Measurements from ENCODE around the gene RBM6.
"Not testable (repeated sequence)": the region's sequence is repeated elsewhere in the genome, so short reads cannot be mapped to it uniquely, and the experiment has no call there.

The RBM6 gene

DNA sequence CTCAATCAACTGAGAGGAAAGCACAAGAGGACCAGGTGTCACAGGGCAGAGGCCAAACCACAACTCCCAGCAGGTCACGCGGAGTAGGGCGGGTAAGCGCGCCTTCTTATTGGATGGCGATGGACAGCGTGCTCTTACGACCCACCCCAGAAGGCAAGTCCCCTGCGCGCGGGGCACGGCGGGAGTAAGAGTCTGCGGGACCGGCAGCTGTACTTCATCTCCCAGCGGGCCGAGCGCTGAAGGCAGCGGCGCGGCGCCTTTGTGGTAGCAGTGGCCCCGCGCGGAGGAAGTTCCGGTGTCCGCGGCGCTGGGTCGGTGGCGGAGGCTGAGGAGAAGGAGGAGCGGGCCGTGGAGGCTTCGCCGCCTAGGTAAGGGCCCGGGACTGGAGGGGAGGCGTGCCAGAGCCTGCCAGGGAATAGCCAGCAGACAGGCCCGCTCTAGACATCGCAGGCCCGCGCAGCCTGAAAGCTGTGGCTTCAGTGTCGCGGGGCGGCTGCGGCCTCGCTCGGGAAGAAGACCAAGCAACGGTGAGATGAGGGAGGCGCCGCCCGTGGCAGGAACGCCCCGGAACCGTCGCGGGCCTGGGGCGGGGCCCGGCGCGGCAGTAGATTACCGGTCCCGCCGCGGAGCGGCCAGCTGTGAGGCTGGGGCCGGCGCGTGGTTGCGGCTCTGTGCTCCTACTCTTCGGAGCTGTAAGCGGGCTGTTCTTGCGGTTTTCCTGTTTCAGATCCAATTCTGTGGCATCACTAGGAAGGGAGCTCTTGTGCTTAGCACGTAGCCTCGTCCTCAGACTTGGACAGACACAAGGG is at the start of gene RBM6:
RBM6 (plus strand) TSS at position 293 of the 809 bp plus-strand sequence. CDS start 22,492 bp downstream, outside the sequence.
- peak; percentile 95 for DNase-seq

- no peak for DNase-seq
Observed at GRCh38 chr3:49895791-49896190, 44.2 kb upstream of the RBM6 start.

DNA sequence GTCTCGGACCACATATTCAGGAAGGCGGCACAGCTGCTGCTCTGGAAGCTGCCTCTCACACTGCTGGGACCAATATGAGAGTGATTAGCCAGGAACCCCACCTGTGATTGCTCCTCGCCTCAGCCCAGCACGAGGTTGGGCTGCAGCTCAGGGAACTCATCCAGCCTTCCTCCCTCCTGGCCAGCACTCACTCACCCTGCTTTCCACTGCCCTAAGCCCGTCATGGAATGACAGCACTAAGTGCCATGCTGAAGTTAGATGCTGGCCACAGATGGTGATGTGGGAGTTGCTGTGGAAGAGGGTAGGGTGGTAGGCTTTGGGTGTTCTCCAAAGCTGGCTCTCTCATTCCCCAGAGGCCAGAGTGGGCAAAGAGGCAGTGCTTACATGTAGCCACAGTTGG is 43.6 kb upstream of the RBM6 start:
- DNase-seq = no peak

DNA sequence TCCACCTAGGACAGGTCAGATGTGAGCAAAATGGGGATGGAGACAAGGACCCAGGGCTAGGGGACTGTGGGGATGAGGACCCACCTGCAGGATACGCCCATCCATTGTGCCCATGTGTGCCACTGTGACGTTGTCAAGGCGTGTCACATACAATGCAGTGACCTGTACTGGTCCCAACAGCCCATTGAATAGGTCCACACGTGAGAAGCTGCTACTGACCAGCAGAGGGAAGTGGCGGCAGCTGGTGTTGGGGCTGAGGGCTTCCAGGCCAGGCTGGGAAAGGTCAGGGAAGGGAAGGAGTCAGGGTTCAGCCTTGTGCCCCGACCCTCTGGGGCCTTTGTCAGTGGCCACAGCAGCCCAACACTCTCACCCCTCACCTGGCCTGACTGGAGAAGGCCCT is 41.0 kb upstream of the RBM6 start:
- no peak for DNase-seq

DNA sequence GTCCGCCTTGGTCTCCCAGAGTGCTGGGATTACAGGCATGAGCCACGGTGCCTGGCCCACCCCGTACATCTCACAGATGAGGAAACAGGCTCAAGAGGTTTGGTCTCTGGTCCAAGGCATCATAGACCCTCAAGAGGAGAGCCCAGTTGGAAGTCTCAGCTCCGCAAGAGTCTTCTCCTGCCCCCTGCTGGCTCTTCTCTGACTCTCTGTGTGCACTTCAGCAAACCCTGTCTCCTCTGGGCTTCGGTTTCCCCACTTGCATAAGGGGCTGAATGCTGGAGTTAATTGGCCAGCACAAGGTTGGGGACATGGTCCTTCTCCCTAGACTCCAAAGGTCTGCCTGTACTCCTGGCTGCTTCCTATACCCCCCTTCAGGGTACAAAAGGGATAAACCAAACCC is 40.1 kb upstream of the RBM6 start:
- DNase-seq = no peak

DNA sequence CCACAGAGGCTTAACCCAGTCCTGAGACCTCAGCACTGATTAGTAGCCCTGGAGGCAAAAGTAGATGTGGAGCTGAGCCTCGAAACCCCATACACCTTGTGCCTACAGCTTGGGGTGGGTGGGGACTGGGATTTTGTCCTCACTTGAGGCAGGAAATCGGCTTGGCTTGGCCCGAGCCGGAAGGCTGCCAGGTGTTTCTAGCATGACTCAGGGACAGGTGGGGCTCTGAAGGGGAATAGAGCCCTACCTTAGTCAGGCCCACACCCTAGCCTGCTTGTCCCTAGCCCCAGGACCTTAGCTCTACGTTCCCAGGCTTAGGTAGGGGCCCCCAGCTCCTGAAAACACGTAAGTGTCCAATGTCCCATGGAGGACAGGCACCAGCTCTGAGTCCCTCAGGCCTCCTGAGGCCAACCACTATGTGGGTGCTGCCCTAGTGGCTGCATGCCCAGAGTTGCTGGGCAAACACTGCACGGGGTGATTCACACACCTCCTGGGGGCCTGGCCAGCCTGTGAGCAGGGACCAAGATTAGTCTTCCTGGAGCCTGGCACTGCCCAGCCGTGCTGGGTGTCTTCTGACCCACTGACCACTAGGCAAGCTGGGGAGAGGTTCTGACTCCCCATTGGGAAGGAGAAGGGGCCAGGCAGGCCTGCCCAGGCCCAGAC is 39.3 kb upstream of the RBM6 start:
- no peak for DNase-seq

- DNase-seq = no peak
Observed at GRCh38 chr3:49901366-49902339, 38.3 kb upstream of the RBM6 start.

GRCh38 chr3:49902511-49903345 is 37.2 kb upstream of the RBM6 start:
- no peak for DNase-seq

DNA sequence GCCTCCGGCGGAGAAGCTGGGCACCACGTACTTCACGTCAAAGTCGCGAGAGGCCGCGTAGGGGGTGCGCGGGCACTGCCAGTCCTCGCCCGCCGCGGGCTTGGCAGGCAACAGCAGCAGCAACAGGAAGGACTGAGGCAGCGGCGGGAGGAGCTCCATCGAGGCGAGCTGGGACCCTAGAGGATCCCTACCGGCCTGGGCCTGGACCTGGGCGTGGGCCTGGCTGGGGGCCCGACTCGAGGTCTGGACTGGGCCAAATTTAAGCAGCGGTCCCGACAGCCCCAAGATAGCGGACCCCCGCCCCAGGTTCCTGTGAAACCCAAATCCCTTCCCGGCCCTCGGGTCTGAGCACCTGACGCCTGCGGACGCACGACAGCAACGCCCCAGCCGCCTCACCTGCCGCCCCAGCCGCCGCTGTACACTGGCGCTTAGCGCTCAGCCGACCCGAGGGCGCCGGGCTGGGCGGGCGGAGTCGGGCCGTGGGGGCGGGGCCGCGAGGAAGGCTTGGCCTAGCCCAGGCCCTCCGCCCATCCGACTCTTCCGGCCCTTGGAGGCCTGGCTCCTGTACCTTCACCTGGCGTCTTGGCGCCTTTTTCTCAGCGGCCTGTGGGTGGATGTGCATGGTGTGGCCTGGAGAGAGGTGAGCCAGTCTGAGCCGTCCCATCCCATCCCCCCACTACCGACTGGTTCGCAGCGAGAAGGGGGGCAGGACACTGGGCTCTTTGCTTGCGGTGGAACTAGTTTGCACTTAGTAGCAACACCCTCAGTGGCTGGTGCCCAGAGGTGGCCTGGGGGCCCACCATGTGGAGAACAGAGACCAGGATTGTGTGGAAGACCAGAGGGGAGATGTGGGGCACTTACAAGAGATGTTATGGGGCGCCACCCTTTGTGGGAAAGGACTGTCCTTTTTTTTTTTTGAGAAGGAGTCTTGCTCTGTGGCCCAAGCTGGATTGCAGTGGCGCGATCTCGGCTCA is 36.2 kb upstream of the RBM6 start, which contains the start of gene MST1R:
MST1R (minus strand) TSS at position 423 of the 974 bp plus-strand sequence; CDS start at position 159, 264 bp downstream.
- peak; percentile 82 for DNase-seq

- DNase-seq = not testable (repeated sequence)
Observed at GRCh38 chr3:49904448-49904847, 35.5 kb upstream of the RBM6 start.

GRCh38 chr3:49906073-49906743 is 33.7 kb upstream of the RBM6 start:
- peak; percentile 37 for DNase-seq

GRCh38 chr3:49908373-49909199 is 31.4 kb upstream of the RBM6 start:
- no peak for DNase-seq

- no peak for DNase-seq
Observed at GRCh38 chr3:49910409-49911123, 29.4 kb upstream of the RBM6 start.

- DNase-seq = no peak
Observed at GRCh38 chr3:49911124-49911420, 28.9 kb upstream of the RBM6 start.

- no peak for DNase-seq
Observed at GRCh38 chr3:49911611-49912010, 28.3 kb upstream of the RBM6 start.

DNA sequence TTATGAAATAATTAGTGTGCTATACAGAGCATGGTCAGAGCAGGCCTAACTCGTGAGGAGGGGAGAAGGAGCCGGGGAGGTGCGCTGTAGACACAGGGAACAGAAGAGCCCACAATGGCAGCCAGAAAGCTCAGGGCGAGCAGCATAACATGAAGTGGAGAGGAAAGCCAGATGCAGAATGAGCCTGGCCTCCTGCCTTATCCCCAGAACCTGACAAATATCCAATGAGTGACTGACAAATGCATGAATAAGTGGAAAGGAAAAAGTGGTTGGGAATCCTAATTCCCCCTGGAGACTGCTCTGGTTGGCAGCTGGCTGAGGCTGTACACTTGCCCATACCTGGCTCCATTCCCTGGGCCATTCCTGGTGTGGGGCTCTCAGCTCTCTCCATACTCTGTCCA is 27.1 kb upstream of the RBM6 start:
- DNase-seq = no peak

DNA sequence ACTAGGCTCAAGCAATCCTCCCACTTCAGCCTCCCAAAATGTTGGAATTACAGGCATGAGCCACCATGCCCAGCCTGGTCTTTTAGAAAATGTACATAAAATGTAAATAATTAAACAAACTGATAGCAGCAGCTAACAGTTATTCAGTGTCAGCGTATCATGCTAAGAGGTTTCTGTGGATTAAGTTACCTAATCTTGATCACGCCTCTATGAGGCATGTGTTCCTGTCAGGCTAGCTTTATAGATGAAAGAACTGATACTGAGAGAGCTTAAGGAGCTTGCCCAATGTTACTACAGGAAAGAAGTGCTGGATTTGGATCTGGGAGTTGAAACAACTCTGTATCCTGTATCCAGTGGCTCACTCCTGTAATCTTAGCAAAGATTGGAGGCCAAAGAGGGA is 25.0 kb upstream of the RBM6 start:
- DNase-seq = no peak

DNA sequence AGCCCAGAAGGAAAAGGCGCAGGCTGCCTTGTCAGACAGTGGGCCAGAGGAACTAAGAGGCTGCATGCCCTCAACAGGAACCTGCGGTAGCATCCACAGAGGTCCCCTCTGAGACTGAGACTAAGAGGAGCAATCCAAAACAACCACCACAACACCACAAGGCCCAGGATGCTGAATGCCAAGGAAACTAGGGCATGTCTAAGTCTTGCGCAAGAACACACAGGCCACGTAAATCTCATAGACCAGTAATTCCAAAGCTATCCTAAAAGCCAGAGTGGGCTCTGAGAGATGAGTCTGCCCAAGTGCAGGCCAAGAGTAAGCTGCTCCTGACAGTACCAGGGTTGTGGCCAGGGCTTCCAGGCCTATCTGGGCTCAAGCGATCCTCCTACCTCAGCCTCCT is 23.3 kb upstream of the RBM6 start:
- DNase-seq = no peak

Data from CD4-positive, alpha-beta T cell treated with Interleukin-15 for 1 hour (primary cell).